Erythroblast (primary cell): Measurements from ENCODE around the gene MYLK.

Experiments
- DNase-seq, 2 experiments: peaks; one replicate each; lab custom pipeline; 2025; lab: John Stamatoyannopoulos, UW
- GATA1 ChIP-seq: IDR thresholded peaks from 2 replicates; pipeline ENCODE4 v1.6.1; 2011; ENCODE audit warnings: low read depth, mild to moderate bottlenecking, control low read depth, low read length, moderate library complexity
- POLR2A ChIP-seq: IDR thresholded peaks from 2 replicates; pipeline ENCODE4 v1.6.1; 2011; ENCODE audit warnings: mild to moderate bottlenecking, low read length

MYLK gene

GRCh38 chr3:123831420-123831819, 52.7 kb downstream of the MYLK start:
- no peak for TF ChIP-seq GATA1
- no peak for TF ChIP-seq POLR2A
- DNase-seq: no peak

DNA sequence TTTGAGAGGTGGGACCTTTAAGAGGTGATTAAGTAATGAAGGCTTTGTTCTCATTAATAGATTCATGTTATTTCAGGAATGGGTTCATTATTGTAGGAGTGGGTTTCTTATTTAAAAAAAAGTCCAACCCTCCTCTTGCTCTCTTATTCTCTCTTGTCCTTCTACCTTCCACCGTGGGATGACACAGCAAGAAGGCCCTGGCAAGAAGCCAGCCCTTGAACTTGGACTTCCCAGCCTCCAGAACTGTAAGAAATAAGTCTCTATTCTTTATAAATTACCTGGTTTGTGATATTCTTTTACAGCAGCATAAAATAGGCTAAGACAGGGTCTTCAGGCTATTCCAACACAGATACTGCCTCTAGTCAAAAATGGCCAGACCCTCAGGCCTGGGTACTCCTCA, 62.2 kb downstream of the MYLK start:
- TF ChIP-seq POLR2A (no peak), GATA1 (no peak)
- DNase-seq: peak in 1 of 2 experiments; percentile 6

DNA sequence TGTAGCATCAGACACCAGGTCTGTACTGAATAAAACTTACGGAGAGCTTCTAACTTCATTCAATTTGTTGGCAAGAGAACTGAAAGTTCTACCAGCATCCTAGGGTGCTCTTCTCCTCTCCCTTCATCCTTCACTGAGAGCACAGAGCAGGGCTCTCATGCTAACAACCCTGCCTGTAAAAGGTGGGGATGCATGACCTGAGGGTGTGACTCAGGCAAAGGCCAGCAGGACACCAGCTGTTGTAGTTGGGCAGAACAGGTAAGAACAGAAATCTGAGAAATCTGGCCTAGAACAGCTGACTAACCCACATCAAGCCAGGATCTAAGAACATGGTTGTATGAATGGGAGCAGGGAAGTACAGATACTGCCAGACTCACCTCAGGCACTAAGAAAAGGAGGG, 64.2 kb downstream of the MYLK start:
- no peak for TF ChIP-seq POLR2A
- TF ChIP-seq GATA1: no peak
- no peak for DNase-seq

DNA sequence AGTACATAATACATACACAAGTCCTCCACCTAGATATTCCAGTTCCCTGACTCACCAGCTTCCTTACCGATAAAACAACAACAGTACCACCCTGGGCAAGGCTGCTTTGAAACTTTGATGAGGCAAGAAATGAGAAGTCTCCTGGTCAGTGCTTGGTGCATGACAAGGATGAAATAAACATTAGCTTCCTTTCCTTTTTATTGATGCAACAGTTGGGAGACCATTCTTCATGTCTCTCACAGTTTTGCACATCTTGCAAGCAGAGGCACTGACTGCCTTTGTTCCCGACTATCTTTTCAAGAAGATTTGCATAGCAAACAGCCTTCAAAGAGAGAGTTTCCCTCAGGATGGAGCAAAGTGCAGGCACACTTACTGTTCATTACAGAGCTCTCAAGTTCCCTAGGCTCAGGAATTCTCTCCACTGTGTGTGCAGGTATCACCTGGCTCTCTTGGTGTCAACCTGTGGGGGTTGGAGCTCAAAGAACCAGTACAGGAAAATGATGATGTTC, 65.2 kb downstream of the MYLK start:
- no peak for DNase-seq
- TF ChIP-seq POLR2A: no peak
- TF ChIP-seq GATA1: no peak

- DNase-seq: no peak
- no peak for TF ChIP-seq POLR2A
- no peak for TF ChIP-seq GATA1
Measured at GRCh38 chr3:123818324-123818920, 65.7 kb downstream of the MYLK start.

DNA sequence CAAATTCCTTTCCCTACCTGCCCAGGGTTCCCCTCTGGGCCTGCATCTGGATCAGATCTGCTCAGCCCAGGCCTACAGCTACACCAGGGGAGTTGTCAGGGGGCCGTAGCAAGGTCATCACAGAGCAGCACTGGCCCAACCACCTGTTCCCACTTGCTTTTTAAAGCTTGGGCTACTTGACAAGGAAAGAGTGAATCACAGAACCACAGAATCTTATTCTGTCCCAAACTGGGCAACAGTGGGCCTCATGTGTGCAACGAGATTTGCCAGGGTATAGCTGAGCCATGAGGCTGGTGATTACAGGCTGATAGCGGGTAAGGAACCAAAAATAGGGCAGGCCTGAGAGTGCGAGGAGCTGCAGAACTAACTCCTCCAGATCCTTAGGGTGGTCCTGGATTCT, 66.7 kb downstream of the MYLK start:
- DNase-seq: no peak
- no peak for TF ChIP-seq POLR2A
- TF ChIP-seq GATA1: no peak

GRCh38 chr3:123816673-123817207, 67.4 kb downstream of the MYLK start:
- no peak for DNase-seq

GRCh38 chr3:123815981-123816380, 68.2 kb downstream of the MYLK start:
- TF ChIP-seq POLR2A: no peak
- no peak for TF ChIP-seq GATA1
- no peak for DNase-seq

More at GRCh38 chr3:123816673-123817207, 67.4 kb downstream of the MYLK start:
- TF ChIP-seq GATA1: no peak
- TF ChIP-seq POLR2A: no peak

DNA sequence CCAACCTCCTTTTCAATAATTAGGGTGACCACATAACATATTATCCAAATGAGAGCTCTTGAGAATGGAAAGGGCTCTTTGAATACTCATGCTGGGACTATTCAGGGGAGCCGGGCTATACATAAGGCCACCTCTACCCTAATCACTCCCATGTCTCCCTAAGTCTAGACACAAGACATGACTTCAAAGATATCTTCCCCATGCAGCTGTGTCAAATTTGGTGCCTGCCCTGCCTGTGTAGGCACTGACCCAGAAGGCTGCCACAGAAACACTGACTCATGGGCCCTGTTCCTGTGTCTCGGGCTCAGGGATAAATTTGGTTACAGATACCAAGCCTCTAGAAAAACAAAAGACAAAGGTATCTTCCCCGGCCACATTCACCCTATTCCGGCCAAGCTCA, 70.3 kb downstream of the MYLK start:
- TF ChIP-seq GATA1 (no peak), POLR2A (no peak)
- DNase-seq: peak; percentile 21 to 26

DNA sequence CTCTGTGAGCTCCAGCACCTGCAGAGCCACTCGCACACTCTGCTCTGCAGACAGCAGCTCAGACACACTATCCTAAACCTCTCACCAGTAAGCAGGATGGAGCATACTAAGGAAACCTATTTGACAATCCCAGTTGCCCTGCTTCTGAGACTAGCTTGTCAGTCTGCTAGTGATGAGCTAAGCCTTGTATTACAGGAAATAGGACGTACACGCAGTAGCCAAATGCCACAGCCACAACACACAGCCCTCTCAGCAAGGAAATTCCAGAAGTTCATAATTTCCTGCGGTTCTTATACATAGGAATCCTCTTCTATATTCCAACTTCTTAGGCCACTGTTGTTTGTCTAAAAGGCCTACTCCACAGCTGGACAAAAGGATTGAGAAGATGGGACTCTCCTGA, 74.5 kb downstream of the MYLK start:
- TF ChIP-seq GATA1: no peak
- no peak for TF ChIP-seq POLR2A
- DNase-seq: no peak

DNA sequence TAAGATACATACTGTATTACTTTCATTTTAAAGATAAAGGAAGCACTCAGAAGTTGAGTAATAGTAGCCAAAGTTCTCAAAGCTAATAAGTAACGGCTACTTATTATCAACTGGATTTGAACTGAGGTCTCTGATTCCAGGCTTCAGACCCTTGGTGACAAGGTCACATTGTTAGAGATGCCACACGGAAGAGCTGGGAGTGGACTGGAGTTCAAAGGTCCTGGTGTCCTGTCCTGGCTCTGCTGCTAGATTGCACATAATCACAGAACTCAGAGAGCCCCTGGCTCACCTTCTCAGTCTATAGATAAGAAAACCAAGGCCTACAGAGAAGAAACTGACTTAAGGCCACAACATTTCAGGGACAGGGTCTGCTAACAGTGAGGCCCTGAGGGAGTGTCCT, 75.3 kb downstream of the MYLK start:
- DNase-seq: no peak
- TF ChIP-seq POLR2A: no peak
- no peak for TF ChIP-seq GATA1

DNA sequence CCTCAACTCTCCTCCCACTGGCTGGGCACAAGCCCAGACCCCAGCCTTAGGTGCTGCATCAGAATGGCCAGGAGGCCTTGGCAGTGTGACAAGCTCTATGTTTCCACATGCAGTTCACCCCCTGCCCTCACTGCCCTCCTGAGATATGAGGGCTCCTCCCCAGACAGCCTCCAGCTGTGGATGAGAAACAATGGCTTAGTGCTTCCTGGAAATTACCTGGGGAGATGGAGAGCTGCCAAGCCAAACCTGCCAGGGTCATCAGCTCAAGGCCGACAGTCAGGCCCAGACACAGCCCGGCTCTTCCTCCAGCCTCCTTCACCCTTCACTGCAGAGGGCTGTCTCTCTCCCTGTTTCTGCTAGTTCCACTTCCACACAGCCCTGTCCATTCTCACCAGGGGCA, 76.3 kb downstream of the MYLK start:
- TF ChIP-seq POLR2A (no peak), GATA1 (no peak)
- DNase-seq: no peak

GRCh38 chr3:123805504-123805903, 78.6 kb downstream of the MYLK start:
- no peak for TF ChIP-seq POLR2A
- no peak for TF ChIP-seq GATA1
- no peak for DNase-seq

DNA sequence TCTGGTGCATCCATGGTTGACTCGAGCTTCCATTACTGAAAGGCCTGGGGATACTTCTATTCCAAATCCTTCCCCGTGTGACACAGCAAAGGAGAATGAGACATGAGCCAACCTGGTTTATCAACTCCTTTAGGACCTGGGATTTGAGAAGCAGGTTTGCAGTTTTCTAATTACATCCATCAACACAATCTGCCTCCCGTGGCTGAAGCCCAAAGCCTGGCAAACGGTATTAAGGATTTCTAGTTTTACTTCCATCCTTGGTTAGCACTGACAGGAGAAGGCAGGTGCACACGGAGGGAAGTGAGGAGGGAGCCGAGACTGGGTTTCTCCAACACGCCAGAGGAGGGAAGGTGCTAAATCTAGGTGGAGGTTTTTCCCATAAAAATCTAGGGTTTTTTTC, 79.0 kb downstream of the MYLK start:
- TF ChIP-seq POLR2A (no peak), GATA1 (no peak)
- no peak for DNase-seq

- no peak for TF ChIP-seq POLR2A
- no peak for DNase-seq
Measured at GRCh38 chr3:123804676-123805075, 79.5 kb downstream of the MYLK start.

DNA sequence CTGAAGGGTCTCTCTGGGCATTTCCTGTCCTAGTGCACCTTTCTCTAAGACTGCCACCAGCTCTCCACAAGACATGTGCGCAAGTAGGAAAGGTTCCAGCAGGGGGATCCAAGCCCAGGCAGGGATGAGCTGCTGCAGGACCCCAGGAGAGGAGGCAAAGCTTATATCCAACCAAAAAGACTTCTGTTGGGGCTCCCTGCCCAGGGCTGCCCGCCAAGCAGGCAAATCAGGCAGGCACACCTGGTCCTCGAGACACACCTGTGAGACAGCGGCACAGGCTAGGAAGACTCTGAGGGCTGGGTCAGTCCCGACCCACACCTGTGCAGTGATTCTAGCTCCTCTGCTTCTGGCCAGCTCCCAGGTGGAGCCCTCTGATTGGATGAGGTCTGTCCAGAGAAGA, 80.6 kb downstream of the MYLK start:
- no peak for DNase-seq
- TF ChIP-seq GATA1 (no peak), POLR2A (no peak)
